Measurements from ENCODE around the gene MAN2B1. TPM values are rescaled to one million over a fixed set of nuclear protein-coding genes. Genes with fewer than 3 reads are reported as not detected.
"Not testable (repeated sequence)": the region's sequence is repeated elsewhere in the genome, so short reads cannot be mapped to it uniquely, and the experiment has no call there.

The MAN2B1 gene
- total and polyA plus RNA-seq, 2 experiments from 2014 or later, result 68.8 to 77.1 TPM

- DNase-seq (ENCODE audit: low spot score); H3K36me3 ChIP-seq (replicated peaks; ENCODE audit: insufficient read depth, low read depth): not testable (repeated sequence)
Observed at GRCh38 chr19:12712077-12712476, 45.5 kb upstream of the MAN2B1 start.

GRCh38 chr19:12711187-12711586 lies 44.6 kb upstream of the MAN2B1 start:
- DNase-seq (ENCODE audit: low spot score), result no peak
- H3K4me1 ChIP-seq (ENCODE audit: insufficient read depth), result no peaks in the 10 kb centered on the region
- no peak overlapping the region for H3K27ac ChIP-seq
- H4K20me1 ChIP-seq (ENCODE audit: insufficient read depth, poor library complexity, severe bottlenecking), result no peaks in the 10 kb centered on the region
- H3K36me3 ChIP-seq (replicated peaks; ENCODE audit: insufficient read depth, low read depth), result no peaks in the 10 kb centered on the region
- 97% methylated on average over 17 of the region's 17 CpGs for WGBS (ENCODE audit: low lambda C conversion rate, missing lambda C conversion rate)
- no peak overlapping the region for H3K4me2 ChIP-seq
- no peak overlapping the region for H3K4me3 ChIP-seq
- H3K9me2 ChIP-seq (replicated peaks; ENCODE audit: insufficient read depth), result no peaks in the 10 kb centered on the region
- peaks cover 14% of the 10 kb centered on the region for H3K79me2 ChIP-seq
- no peaks in the 10 kb centered on the region for H3K9me3 ChIP-seq (ENCODE audit: low read depth)
- no peaks in the 10 kb centered on the region for H3K27me3 ChIP-seq
- no peak for TF ChIP-seq CTCF (IDR thresholded peaks at IDR 0.05; ENCODE audit: poor library complexity)
- no peak for TF ChIP-seq EZH2 (IDR thresholded peaks at IDR 0.05; ENCODE audit: borderline replicate concordance)
- no peak for TF ChIP-seq EZH2phosphoT487 (IDR thresholded peaks at IDR 0.05; ENCODE audit: low read depth, severe bottlenecking, unreplicated experiment)
- H2AFZ ChIP-seq, result no peak overlapping the region

More at GRCh38 chr19:12712077-12712476, 45.5 kb upstream of the MAN2B1 start:
- not testable (repeated sequence) for H3K27ac ChIP-seq; H3K9me2 ChIP-seq (replicated peaks; ENCODE audit: insufficient read depth); H4K20me1 ChIP-seq (ENCODE audit: insufficient read depth, poor library complexity, severe bottlenecking); H3K9me3 ChIP-seq (ENCODE audit: low read depth); H3K27me3 ChIP-seq; H3K4me2 ChIP-seq; H2AFZ ChIP-seq; H3K4me1 ChIP-seq (ENCODE audit: insufficient read depth); H3K4me3 ChIP-seq
- 64% methylated on average over 13 of the region's 14 CpGs for WGBS (ENCODE audit: low lambda C conversion rate, missing lambda C conversion rate)
- H3K79me2 ChIP-seq, result peaks cover 20% of the 10 kb centered on the region
- peak; percentile 38 for TF ChIP-seq CTCF (IDR thresholded peaks at IDR 0.05; ENCODE audit: poor library complexity)

GRCh38 chr19:12708641-12709040 lies 42.1 kb upstream of the MAN2B1 start:
- H3K27ac ChIP-seq, result no peak overlapping the region
- H2AFZ ChIP-seq, result no peak overlapping the region
- H3K4me3 ChIP-seq, result no peak overlapping the region
- H4K20me1 ChIP-seq (ENCODE audit: insufficient read depth, poor library complexity, severe bottlenecking), result no peaks in the 10 kb centered on the region
- H3K9me3 ChIP-seq (ENCODE audit: low read depth), result no peaks in the 10 kb centered on the region
- no peak for DNase-seq (ENCODE audit: low spot score)
- H3K4me1 ChIP-seq (ENCODE audit: insufficient read depth), result no peaks in the 10 kb centered on the region
- H3K4me2 ChIP-seq, result no peak overlapping the region
- no peaks in the 10 kb centered on the region for H3K36me3 ChIP-seq (replicated peaks; ENCODE audit: insufficient read depth, low read depth)
- H3K27me3 ChIP-seq, result no peaks in the 10 kb centered on the region
- TF ChIP-seq EZH2 (IDR thresholded peaks at IDR 0.05; ENCODE audit: borderline replicate concordance), result no peak
- TF ChIP-seq CTCF (IDR thresholded peaks at IDR 0.05; ENCODE audit: poor library complexity), result no peak
- no peak for TF ChIP-seq EZH2phosphoT487 (IDR thresholded peaks at IDR 0.05; ENCODE audit: low read depth, severe bottlenecking, unreplicated experiment)
- no peaks in the 10 kb centered on the region for H3K9me2 ChIP-seq (replicated peaks; ENCODE audit: insufficient read depth)
- over 99% methylated on average over 8 of the region's 8 CpGs for WGBS (ENCODE audit: low lambda C conversion rate, missing lambda C conversion rate)
- peaks cover 8% of the 10 kb centered on the region for H3K79me2 ChIP-seq

- no peak overlapping the region for H3K4me3 ChIP-seq
- no peaks in the 10 kb centered on the region for H3K27me3 ChIP-seq
- no peaks in the 10 kb centered on the region for H3K4me1 ChIP-seq (ENCODE audit: insufficient read depth)
- no peaks in the 10 kb centered on the region for H3K36me3 ChIP-seq (replicated peaks; ENCODE audit: insufficient read depth, low read depth)
- no peak for DNase-seq (ENCODE audit: low spot score)
- H3K9me2 ChIP-seq (replicated peaks; ENCODE audit: insufficient read depth), result no peaks in the 10 kb centered on the region
- 97% methylated on average over 13 of the region's 13 CpGs for WGBS (ENCODE audit: low lambda C conversion rate, missing lambda C conversion rate)
- no peak overlapping the region for H2AFZ ChIP-seq
- TF ChIP-seq EZH2 (IDR thresholded peaks at IDR 0.05; ENCODE audit: borderline replicate concordance) (no peak), EZH2phosphoT487 (IDR thresholded peaks at IDR 0.05; ENCODE audit: low read depth, severe bottlenecking, unreplicated experiment) (no peak), CTCF (IDR thresholded peaks at IDR 0.05; ENCODE audit: poor library complexity) (no peak)
- no peaks in the 10 kb centered on the region for H3K9me3 ChIP-seq (ENCODE audit: low read depth)
- H3K27ac ChIP-seq, result no peak overlapping the region
- H4K20me1 ChIP-seq (ENCODE audit: insufficient read depth, poor library complexity, severe bottlenecking), result no peaks in the 10 kb centered on the region
- peaks cover 5% of the 10 kb centered on the region for H3K79me2 ChIP-seq
- no peak overlapping the region for H3K4me2 ChIP-seq
Observed at GRCh38 chr19:12706332-12706718, 39.8 kb upstream of the MAN2B1 start.
